Fibroblast of the aortic adventitia (primary cell): ENCODE measurements around the gene SIRT2. TPM values are rescaled to one million over a fixed set of nuclear protein-coding genes. Genes with fewer than 3 reads are reported as not detected.

Source experiments
- DNase-seq: peaks from one replicate; pipeline ENCODE4 v3.0.0-alpha.2; 2010; ENCODE audit warnings: low read depth
- H3K4me3 ChIP-seq: 2 replicates; pipeline ENCODE4 v1.5.1; 2011; ENCODE audit warnings: low read depth, mild to moderate bottlenecking, control low read depth, low read length, moderate library complexity
- CTCF ChIP-seq: IDR thresholded peaks from 2 replicates; pipeline ENCODE4 v1.5.1; 2011; ENCODE audit warnings: mild to moderate bottlenecking, low read length, control low read depth, inconsistent platforms; ENCODE audit not compliant: insufficient read depth
- total RNA-seq: library from RNA; depleted of rRNA; stranded (reverse); fragments of >200 nt; gene quantifications from 2 replicates; pipeline ENCODE4 v1.2.3, GENCODE V29; 2012; ENCODE audit warnings: low replicate concordance

Gene SIRT2
- total RNA-seq, 1 donor, result 44.9 TPM

- no peak overlapping the region for H3K4me3 ChIP-seq
- DNase-seq, result no peak
- TF ChIP-seq CTCF, result no peak
Measured at GRCh38 chr19:38841180-38841766, 58.1 kb downstream of the SIRT2 start.

DNA sequence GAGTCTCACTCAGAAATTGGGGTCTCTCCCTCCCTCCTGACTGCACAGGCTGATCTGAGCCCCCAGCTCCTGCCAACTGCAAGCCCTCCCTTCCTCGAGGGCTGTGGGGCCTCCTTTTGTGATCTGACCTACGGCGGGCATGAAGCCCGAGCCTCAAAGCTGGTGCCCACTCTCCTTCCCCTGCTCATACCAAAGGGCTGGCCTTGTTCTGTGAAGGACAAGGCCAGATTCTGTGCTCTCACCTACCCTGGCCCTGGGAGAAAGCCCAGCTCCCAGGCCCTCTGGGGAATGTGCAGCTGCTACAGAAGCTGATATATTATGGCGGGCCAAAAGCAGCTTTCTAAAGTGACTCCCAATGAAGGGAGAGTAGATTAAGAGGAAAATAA lies 58.8 kb downstream of the SIRT2 start:
- no peak for TF ChIP-seq CTCF
- no peak overlapping the region for H3K4me3 ChIP-seq
- DNase-seq, result no peak

DNA sequence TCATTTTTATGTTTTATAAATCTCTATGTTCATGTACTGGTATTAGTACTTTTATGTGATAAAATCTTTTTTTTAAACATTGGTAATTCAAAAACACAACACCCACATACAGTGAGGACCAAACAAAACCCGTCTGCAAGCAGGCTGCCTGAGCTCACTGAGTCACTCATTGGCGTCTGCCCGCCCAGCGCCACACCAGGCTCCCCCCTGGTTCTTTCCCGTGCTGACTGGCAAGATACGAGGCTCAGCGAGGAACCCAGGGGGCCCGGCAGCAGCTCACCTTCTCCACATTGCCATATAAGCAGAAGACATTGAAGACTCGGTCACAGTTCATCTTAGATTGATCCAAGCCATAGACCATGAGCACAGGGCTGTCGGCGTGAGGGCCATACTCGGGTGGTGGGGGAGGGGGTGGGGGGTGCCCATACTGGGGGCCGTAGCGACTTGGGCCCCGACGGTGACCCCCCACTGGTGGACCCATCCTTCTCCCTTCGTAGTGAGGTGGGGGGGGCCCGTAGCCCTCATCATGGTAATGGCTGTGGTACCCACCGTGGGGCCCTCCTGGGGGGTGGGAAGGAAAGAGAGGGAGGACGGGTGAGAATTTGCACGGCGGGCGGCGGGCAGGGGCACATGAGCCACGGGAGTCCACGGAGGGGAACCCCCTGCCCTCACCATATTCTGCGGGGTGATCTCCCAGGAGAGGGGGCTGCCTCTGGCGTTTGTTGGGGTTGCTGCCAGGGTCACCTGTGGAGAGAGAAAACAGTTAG lies 59.4 kb downstream of the SIRT2 start:
- no peak for TF ChIP-seq CTCF
- no peak overlapping the region for H3K4me3 ChIP-seq
- no peak for DNase-seq

DNA sequence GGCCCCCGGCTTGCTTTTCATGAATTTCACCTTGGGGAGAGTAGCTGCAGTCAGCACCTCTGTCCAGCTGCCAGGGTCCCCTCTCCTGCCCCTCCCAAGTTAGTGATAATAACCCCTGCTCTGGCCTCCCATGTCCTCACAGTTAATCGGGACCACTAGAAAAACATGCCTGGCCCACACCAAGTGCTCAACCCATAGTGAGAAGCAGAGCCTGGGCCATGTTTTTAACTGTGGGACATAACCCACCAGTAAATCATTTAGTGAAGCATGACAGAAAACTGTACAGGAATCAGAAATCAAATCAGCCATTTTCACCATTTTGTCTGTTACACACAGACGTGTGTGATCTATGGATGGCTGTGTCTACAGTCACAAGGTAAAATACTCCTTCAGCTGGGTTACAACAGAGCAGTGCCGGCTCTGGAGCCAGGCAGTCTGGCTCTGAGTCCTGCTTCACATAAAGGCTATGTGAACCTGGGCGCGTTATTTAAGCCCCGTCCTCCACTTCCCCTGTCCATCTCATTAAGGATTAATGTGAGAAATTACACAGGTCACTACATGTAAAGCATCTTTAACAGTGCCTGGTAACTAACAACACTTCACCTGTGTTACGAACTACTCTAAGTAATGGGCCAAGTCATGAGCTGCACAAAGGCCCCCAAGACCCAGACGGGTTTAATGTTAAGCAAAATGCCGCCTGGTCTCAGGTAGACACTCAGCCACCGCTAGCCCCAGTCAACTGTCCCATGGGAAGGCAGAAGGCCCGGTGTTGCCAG lies 60.2 kb downstream of the SIRT2 start:
- no peak for DNase-seq
- TF ChIP-seq CTCF, result no peak
- H3K4me3 ChIP-seq, result no peak overlapping the region

GRCh38 chr19:38838208-38838985 lies 61.0 kb downstream of the SIRT2 start:
- TF ChIP-seq CTCF, result no peak
- H3K4me3 ChIP-seq, result no peak overlapping the region
- no peak for DNase-seq

- no peak for TF ChIP-seq CTCF
- H3K4me3 ChIP-seq, result no peak overlapping the region
- no peak for DNase-seq
Measured at GRCh38 chr19:38837656-38838121, 61.7 kb downstream of the SIRT2 start.
